ENCODE data around the gene GRIN3B. TPM values are rescaled to one million over a fixed set of nuclear protein-coding genes. Genes with fewer than 3 reads are reported as not detected.
A peak's percentile ranks its signal among the peaks of the same experiment; 100 is the strongest.

GRIN3B gene
- total RNA-seq, 1 donor from 2014 or later = 1.4 TPM

DNA sequence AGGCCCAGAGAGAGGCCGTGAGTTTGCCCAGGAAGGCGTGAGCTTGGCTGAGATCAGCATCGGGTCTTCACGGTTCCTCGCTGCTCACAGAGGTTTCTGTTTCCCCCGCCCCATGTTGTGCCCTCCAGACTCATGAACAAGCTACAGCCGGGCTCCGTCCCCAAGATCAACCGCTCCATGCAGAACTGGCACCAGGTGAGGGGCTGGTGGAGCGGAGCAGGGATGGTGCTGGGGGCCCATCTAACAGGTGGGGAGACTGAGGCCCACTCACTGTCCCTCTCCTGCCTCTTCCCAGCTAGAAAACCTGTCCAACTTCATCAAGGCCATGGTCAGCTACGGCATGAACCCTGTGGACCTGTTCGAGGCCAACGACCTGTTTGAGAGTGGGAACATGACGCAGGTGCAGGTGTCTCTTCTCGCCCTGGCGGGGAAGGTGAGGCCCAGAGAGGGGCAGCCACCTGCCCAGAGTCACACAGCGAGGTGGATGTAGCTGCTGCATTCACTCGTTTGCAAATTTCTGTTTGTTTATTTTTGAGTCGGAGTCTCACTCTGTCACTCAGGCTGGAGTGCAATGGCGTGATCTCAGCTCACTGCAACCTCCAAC is 32.1 kb downstream of the GRIN3B start:
- peaks cover 17% of the 10 kb centered on the region for H3K36me3 Mint-ChIP-seq (ENCODE audit: insufficient read depth)
- TF ChIP-seq, protein P1, sequence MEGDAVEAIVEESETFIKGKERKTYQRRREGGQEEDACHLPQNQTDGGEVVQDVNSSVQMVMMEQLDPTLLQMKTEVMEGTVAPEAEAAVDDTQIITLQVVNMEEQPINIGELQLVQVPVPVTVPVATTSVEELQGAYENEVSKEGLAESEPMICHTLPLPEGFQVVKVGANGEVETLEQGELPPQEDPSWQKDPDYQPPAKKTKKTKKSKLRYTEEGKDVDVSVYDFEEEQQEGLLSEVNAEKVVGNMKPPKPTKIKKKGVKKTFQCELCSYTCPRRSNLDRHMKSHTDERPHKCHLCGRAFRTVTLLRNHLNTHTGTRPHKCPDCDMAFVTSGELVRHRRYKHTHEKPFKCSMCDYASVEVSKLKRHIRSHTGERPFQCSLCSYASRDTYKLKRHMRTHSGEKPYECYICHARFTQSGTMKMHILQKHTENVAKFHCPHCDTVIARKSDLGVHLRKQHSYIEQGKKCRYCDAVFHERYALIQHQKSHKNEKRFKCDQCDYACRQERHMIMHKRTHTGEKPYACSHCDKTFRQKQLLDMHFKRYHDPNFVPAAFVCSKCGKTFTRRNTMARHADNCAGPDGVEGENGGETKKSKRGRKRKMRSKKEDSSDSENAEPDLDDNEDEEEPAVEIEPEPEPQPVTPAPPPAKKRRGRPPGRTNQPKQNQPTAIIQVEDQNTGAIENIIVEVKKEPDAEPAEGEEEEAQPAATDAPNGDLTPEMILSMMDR (IDR thresholded peaks at IDR 0.05; ENCODE audit: unreplicated experiment) = no peak
- no peaks in the 10 kb centered on the region for H3K27me3 Mint-ChIP-seq
- no peak for DNase-seq (ENCODE audit: low spot score, unreplicated experiment)
- peak overlapping the region; percentile 56 for H3K27ac Mint-ChIP-seq
- no peaks in the 10 kb centered on the region for H3K9me3 Mint-ChIP-seq (ENCODE audit: low read depth)
- peaks cover 3% of the 10 kb centered on the region for H3K4me1 Mint-ChIP-seq (ENCODE audit: low read depth)
- no peak overlapping the region for H3K4me3 Mint-ChIP-seq (ENCODE audit: low read depth)

DNA sequence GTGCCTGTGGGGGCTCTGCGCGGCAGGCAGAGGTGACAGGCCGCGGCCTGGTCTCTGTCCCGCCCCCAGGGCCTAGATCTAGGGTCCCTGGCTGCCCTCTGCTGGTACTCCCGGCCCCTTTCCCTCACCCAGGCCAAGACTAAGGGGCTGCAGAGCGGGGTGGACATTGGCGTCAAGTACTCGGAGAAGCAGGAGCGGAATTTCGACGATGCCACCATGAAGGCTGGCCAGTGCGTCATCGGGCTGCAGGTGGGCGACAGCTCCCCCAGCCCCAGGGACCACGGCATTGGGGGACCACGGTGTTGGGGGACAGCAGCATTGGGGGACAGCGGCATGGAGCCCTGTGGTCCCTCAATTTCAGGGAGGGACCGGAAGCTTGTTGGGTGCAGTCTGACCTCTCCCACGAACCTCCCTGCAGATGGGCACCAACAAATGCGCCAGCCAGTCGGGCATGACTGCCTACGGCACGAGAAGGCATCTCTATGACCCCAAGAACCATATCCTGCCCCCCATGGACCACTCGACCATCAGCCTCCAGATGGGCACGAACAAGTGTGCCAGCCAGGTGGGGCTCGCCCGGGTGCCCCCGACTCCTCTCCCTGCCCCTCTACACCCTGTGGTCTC is 35.9 kb downstream of the GRIN3B start:
- Mint-ChIP-seq H3K36me3 (ENCODE audit: insufficient read depth) (peaks cover 21% of the 10 kb centered on the region), H3K4me3 (ENCODE audit: low read depth) (no peak overlapping the region), H3K4me1 (ENCODE audit: low read depth) (peaks cover 5% of the 10 kb centered on the region), H3K27me3 (no peaks in the 10 kb centered on the region), H3K27ac (peak overlapping the region; percentile 74), H3K9me3 (ENCODE audit: low read depth) (no peaks in the 10 kb centered on the region)
- TF ChIP-seq, protein P1 (IDR thresholded peaks at IDR 0.05; ENCODE audit: unreplicated experiment) = no peak
- no peak for DNase-seq (ENCODE audit: low spot score, unreplicated experiment)

DNA sequence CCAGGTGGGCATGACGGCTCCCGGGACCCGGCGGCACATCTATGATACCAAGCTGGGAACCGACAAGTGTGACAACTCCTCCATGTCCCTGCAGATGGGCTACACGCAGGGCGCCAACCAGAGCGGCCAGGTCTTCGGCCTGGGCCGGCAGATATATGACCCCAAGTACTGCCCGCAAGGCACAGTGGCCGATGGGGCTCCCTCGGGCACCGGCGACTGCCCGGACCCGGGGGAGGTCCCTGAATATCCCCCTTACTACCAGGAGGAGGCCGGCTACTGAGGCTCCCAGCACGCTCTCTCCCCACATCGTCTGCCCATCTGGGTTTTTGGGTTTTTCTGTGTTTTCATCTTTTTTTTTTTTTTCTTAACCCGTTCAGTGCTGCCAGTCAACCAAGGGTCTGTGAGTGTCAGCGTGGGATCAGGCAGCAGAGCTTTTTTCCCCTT is 37.4 kb downstream of the GRIN3B start:
- Mint-ChIP-seq H3K36me3 (ENCODE audit: insufficient read depth) (peaks cover 18% of the 10 kb centered on the region), H3K4me1 (ENCODE audit: low read depth) (peaks cover 7% of the 10 kb centered on the region), H3K4me3 (ENCODE audit: low read depth) (no peak overlapping the region), H3K27ac (peak overlapping the region; percentile 73), H3K27me3 (no peaks in the 10 kb centered on the region), H3K9me3 (ENCODE audit: low read depth) (no peaks in the 10 kb centered on the region)
- no peak for DNase-seq (ENCODE audit: low spot score, unreplicated experiment)
- TF ChIP-seq, protein P1 (IDR thresholded peaks at IDR 0.05; ENCODE audit: unreplicated experiment) = no peak

DNA sequence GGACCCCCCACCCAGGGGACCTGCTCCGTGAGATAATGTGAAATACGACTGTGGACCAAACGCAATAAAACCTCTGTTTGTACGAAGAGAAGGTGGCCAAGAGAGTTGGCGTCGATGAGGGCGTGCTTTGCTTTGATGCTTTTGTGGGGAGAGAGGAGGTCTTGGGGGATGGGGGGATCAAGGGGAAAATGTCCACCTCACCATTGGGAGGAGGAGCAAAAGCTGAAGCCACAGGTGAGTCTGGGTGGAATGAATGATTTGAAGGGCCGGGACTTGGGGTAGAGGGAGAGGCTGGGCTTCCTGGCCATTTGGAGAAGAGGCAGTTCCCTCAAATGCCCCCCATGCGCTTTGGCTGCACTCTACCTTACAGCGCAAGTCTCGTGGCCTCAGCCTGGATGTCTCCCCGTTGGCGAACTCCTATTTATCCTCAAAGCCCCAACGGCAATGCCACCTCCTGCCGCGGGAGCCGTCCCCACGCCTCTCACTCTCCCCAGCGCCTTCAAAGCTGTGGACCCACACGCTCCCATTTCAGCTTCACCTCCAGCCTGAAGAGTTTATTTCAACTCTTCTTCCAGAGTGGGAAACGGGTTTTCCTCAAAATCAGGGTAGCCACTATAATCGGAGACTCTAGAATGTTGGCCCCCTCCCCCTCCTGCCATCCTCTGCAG is 38.9 kb downstream of the GRIN3B start:
- no peak for DNase-seq (ENCODE audit: low spot score, unreplicated experiment)
- Mint-ChIP-seq H3K36me3 (ENCODE audit: insufficient read depth) (peaks cover 16% of the 10 kb centered on the region), H3K4me3 (ENCODE audit: low read depth) (no peak overlapping the region), H3K9me3 (ENCODE audit: low read depth) (no peaks in the 10 kb centered on the region), H3K27me3 (no peaks in the 10 kb centered on the region), H3K27ac (peak overlapping the region; percentile 65), H3K4me1 (ENCODE audit: low read depth) (peaks cover 7% of the 10 kb centered on the region)
- TF ChIP-seq, protein P1 (IDR thresholded peaks at IDR 0.05; ENCODE audit: unreplicated experiment) = no peak

DNA sequence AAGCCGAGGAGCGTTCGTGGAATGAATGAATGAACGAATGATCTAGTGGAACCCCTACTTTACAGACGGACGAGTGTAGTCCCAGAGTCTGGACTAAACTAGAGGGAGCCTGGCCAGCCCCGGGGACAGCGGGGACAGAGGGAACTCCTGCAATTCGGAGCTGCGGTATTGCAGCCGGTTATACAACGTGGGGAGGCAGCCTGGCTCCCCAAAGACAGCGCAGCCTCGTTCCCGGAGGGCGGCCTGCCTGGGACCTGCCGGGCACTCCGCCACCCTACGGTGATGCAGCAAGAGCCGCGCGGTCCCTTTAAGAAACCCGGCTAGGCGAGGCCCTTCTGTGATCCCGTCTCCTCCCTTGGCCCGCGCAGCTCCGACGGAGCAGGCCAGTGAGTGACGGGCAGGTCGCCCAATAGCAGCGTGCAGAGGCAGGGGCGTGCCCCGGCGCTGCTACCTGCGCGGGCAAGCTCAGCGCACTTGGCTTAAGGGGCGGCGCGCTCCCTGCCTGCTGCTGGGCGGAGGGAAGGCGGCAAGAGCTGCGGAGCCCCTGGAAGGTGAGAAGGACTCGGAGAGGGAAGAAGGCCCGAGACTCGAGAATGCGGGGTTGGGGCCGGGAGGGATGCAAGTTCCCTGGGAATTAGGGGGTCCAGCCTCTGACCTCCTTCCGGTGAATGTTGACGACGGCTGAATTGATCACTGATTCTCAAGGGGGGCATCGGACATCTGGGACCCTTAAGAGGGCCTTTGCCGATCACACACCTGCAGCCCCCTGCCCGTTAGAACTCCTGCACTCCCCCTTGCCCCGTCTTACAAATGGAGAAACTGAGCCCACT is 39.6 kb downstream of the GRIN3B start, which contains the start of gene ABCA7:
ABCA7 (plus strand) TSS at position 462 of the 830 bp plus-strand sequence. CDS start 1,255 bp downstream, outside the sequence.
- DNase-seq (ENCODE audit: low spot score, unreplicated experiment) = peak; percentile 100
- Mint-ChIP-seq H3K9me3 (ENCODE audit: low read depth) (no peaks in the 10 kb centered on the region), H3K36me3 (ENCODE audit: insufficient read depth) (peaks cover 16% of the 10 kb centered on the region), H3K27me3 (no peaks in the 10 kb centered on the region), H3K27ac (peak within 1 kb of the TSS; percentile 95), H3K4me1 (ENCODE audit: low read depth) (peaks cover 7% of the 10 kb centered on the region), H3K4me3 (ENCODE audit: low read depth) (peak within 1 kb of the TSS; percentile 82)
- TF ChIP-seq, protein P1 (IDR thresholded peaks at IDR 0.05; ENCODE audit: unreplicated experiment) = no peak

Data from progenitor cell of endocrine pancreas (in vitro differentiated cells).